Panc1 (cell line): ENCODE measurements around the gene SFI1. TPM values are rescaled to one million over a fixed set of nuclear protein-coding genes. Genes with fewer than 3 reads are reported as not detected.

Experiments
- ATAC-seq: fragments of 200-7000 bp; cut with Tn5 transposase; 2 replicates; pipeline ENCODE4 v1.9.1; 2020; ENCODE audit warnings: mild to moderate bottlenecking, moderate library complexity
- BruUV-seq: library from RNA; stranded (reverse); fragments of 400-500 nt; replicated peaks from 2 replicates; lab custom pipeline; 2021; lab: Mats Ljungman, UMichigan
- CTCF ChIA-PET: fragments of 300-600 bp; sonication (Branson Sonifier 250); formaldehyde crosslinking; loops from one replicate; lab custom pipeline; 2022; ENCODE audit warnings: antibody characterized with exemption; lab: Charles Lee
- POLR2A ChIA-PET: fragments of 300-600 bp; sonication (Branson Sonifier 250); formaldehyde crosslinking; loops from one replicate; lab custom pipeline; 2022; ENCODE audit warnings: antibody characterized with exemption; lab: Charles Lee
- DNase-seq: peaks from one replicate; pipeline ENCODE4 v3.0.0-alpha.2; 2010; ENCODE audit warnings: low read depth, low spot score
- H3K27ac ChIP-seq: 2 replicates; pipeline ENCODE4 v1.5.1; 2011; ENCODE audit warnings: mild to moderate bottlenecking, low read length, inconsistent platforms
- H3K27me3 ChIP-seq: fragments of 200-500 bp; sonication (Bioruptor generic); 2 replicates; pipeline ENCODE4 v1.6.0; 2014; ENCODE audit warnings: low read length, inconsistent platforms; ENCODE audit not compliant: control insufficient read depth, insufficient read depth
- H3K36me3 ChIP-seq: fragments of 200-500 bp; sonication (Bioruptor generic); 2 replicates; pipeline ENCODE4 v1.5.1; 2014; ENCODE audit warnings: inconsistent platforms, mild to moderate bottlenecking, low read length, moderate library complexity; ENCODE audit not compliant: control insufficient read depth, insufficient read depth
- H3K4me1 ChIP-seq: 2 replicates; pipeline ENCODE4 v1.5.1; 2011; ENCODE audit warnings: inconsistent platforms, mild to moderate bottlenecking, low read length, moderate library complexity; ENCODE audit not compliant: control insufficient read depth, insufficient read depth
- H3K4me3 ChIP-seq, 2 experiments: 2 replicates each; pipeline ENCODE4 v1.5.1; 2011 to 2012; ENCODE audit warnings: low read depth in 2 of 2, low read length in 2 of 2, mild to moderate bottlenecking in 2 of 2, inconsistent platforms in 1 of 2, moderate library complexity in 1 of 2
- H3K9me3 ChIP-seq: fragments of 200-500 bp; sonication (Bioruptor generic); 2 replicates; pipeline ENCODE4 v1.5.1; 2014; ENCODE audit warnings: low read depth, mild to moderate bottlenecking, inconsistent platforms, low read length, moderate library complexity; ENCODE audit not compliant: control insufficient read depth, insufficient read depth
- CTCF ChIP-seq: fragments of 450-650 bp; IDR thresholded peaks from 2 replicates; pipeline ENCODE4 v1.5.1; 2017; ENCODE audit warnings: mild to moderate bottlenecking
- POLR2AphosphoS5 ChIP-seq: IDR thresholded peaks from 2 replicates; pipeline ENCODE4 v1.6.1; 2012; ENCODE audit warnings: mild to moderate bottlenecking, low read depth, low read length, moderate library complexity
- REST ChIP-seq, 2 experiments: IDR thresholded peaks; 2 replicates each; pipeline ENCODE4 v1.6.1; 2011 to 2012; ENCODE audit warnings: low read depth in 2 of 2, control low read depth in 1 of 2, low read length in 1 of 2, mild to moderate bottlenecking in 1 of 2, moderate library complexity in 1 of 2; ENCODE audit not compliant: insufficient read depth in 1 of 2
- SIN3A ChIP-seq: IDR thresholded peaks from 2 replicates; pipeline ENCODE4 v1.6.1; 2012; ENCODE audit warnings: low read depth, mild to moderate bottlenecking, low read length, moderate library complexity, borderline replicate concordance; ENCODE audit not compliant: insufficient read depth
- TCF7L2 ChIP-seq: IDR thresholded peaks from 2 replicates; pipeline ENCODE4 v1.6.1; 2011; ENCODE audit warnings: mild to moderate bottlenecking, low read depth, low read length, inconsistent platforms
- in situ Hi-C: cut with HindIII; loops from 2 replicates; pipeline ENCODE4 v1.10.0; 2016; ENCODE audit warnings: low sequenced_read_pairs, low pct_unique_long_range_greater_than_20kb
- intact Hi-C: fragments of 100-400 bp; cut with micrococcal nuclease; formaldehyde crosslinking; loops from one replicate; pipeline ENCODE4 v1.10.0; 2022; ENCODE audit not compliant: unreplicated experiment
- total RNA-seq: library from RNA; stranded (reverse); gene quantifications from one replicate; pipeline ENCODE4 v1.2.1, GENCODE V29; 2021; ENCODE audit not compliant: unreplicated experiment

Gene SFI1
- total RNA-seq, 1 experiment from 2014 or later = 29.9 TPM

- Histone ChIP-seq H3K4me3 (no peak overlapping the region), H3K36me3 (no peaks in the 10 kb centered on the region), H3K27ac (no peak overlapping the region), H3K9me3 (no peaks in the 10 kb centered on the region), H3K4me1 (no peaks in the 10 kb centered on the region), H3K27me3 (no peaks in the 10 kb centered on the region)
- ChIA-PET POLR2A (no interaction called here), CTCF (no interaction called here)
- TF ChIP-seq CTCF (no peak), REST (IDR thresholded peaks at IDR 0.05; ENCODE audit: insufficient read depth in 1 of 2, low read depth in 2 of 2, low read length in 1 of 2) (no peak), POLR2AphosphoS5 (no peak), TCF7L2 (no peak), SIN3A (no peak)
- intact Hi-C loops = no loop called here
- BruUV-seq = no TSS peak
- ATAC-seq (no peak), DNase-seq (no peak)
- in situ Hi-C loops = no loop called here
Observed at GRCh38 chr22:31530823-31531195, 34.5 kb downstream of the SFI1 start.

- Histone ChIP-seq H3K36me3 (no peaks in the 10 kb centered on the region), H3K27ac (no peak overlapping the region), H3K4me1 (no peaks in the 10 kb centered on the region), H3K9me3 (no peaks in the 10 kb centered on the region), H3K27me3 (no peaks in the 10 kb centered on the region), H3K4me3 (no peak overlapping the region)
- intact Hi-C loops (no loop called here), in situ Hi-C loops (no loop called here)
- ATAC-seq (no peak), DNase-seq (no peak)
- TF ChIP-seq REST (IDR thresholded peaks at IDR 0.05; ENCODE audit: insufficient read depth in 1 of 2, low read depth in 2 of 2, low read length in 1 of 2) (no peak), CTCF (no peak), POLR2AphosphoS5 (no peak), SIN3A (no peak), TCF7L2 (no peak)
- ChIA-PET CTCF (no interaction called here), POLR2A (no interaction called here)
- no TSS peak for BruUV-seq
Observed at GRCh38 chr22:31532060-31532459, 35.7 kb downstream of the SFI1 start.
